Parathyroid adenoma (tissue), 2 donors: ENCODE results near the gene CORO6.

ENCODE experiments used
- H2AFZ ChIP-seq: fragments of 300-600 bp; sonication (generic); one replicate; pipeline ENCODE4 v1.7.0; 2017; ENCODE audit warnings: antibody characterized with exemption, mild to moderate bottlenecking
- H3K27ac ChIP-seq: fragments of 300-600 bp; sonication (generic); one replicate; pipeline ENCODE4 v1.7.0; 2017
- H3K27me3 ChIP-seq: fragments of 300-600 bp; sonication (generic); one replicate; pipeline ENCODE4 v1.7.0; 2017; ENCODE audit warnings: low read length; ENCODE audit not compliant: control insufficient read depth, insufficient read depth
- H3K36me3 ChIP-seq: fragments of 300-600 bp; sonication (generic); one replicate; pipeline ENCODE4 v1.7.0; 2017; ENCODE audit warnings: low read length; ENCODE audit not compliant: control insufficient read depth, insufficient read depth
- H3K4me1 ChIP-seq: fragments of 300-600 bp; sonication (generic); one replicate; pipeline ENCODE4 v1.7.0; 2017; ENCODE audit warnings: control low read depth
- H3K4me2 ChIP-seq: fragments of 300-600 bp; sonication (generic); one replicate; pipeline ENCODE4 v1.7.0; 2017; ENCODE audit warnings: low read length
- H3K4me3 ChIP-seq: fragments of 300-600 bp; sonication (generic); one replicate; pipeline ENCODE4 v1.7.0; 2017; ENCODE audit warnings: low read depth, low read length
- H3K79me2 ChIP-seq: fragments of 300-600 bp; sonication (generic); one replicate; pipeline ENCODE4 v1.7.0; 2017; ENCODE audit warnings: control low read depth
- H3K9ac ChIP-seq: fragments of 300-600 bp; sonication (generic); one replicate; pipeline ENCODE4 v1.7.0; 2017; ENCODE audit warnings: mild to moderate bottlenecking
- H3K9me3 ChIP-seq: fragments of 300-600 bp; sonication (generic); one replicate; pipeline ENCODE4 v1.7.0; 2017; ENCODE audit warnings: low read length; ENCODE audit not compliant: control insufficient read depth
- TF ChIP-seq, protein P1 (sequence below): fragments of 300-600 bp; sonication (generic); IDR thresholded peaks from one replicate; pipeline ENCODE4 v1.7.0; 2017; ENCODE audit warnings: antibody characterized with exemption, mild to moderate bottlenecking
- donor health status: primary hyperparathyroidism.

Gene CORO6

GRCh38 chr17:29594519-29595090 is 28.1 kb downstream of the CORO6 start:
- no peak overlapping the region for H3K4me3 ChIP-seq
- no peaks in the 10 kb centered on the region for H3K79me2 ChIP-seq
- H3K27ac ChIP-seq: no peak overlapping the region
- peaks cover 28% of the 10 kb centered on the region for H3K4me1 ChIP-seq
- no peaks in the 10 kb centered on the region for H3K27me3 ChIP-seq
- H3K9me3 ChIP-seq: no peaks in the 10 kb centered on the region
- no peak overlapping the region for H3K9ac ChIP-seq
- no peak overlapping the region for H3K4me2 ChIP-seq
- no peaks in the 10 kb centered on the region for H3K36me3 ChIP-seq
- no peak overlapping the region for H2AFZ ChIP-seq
- TF ChIP-seq, protein P1, sequence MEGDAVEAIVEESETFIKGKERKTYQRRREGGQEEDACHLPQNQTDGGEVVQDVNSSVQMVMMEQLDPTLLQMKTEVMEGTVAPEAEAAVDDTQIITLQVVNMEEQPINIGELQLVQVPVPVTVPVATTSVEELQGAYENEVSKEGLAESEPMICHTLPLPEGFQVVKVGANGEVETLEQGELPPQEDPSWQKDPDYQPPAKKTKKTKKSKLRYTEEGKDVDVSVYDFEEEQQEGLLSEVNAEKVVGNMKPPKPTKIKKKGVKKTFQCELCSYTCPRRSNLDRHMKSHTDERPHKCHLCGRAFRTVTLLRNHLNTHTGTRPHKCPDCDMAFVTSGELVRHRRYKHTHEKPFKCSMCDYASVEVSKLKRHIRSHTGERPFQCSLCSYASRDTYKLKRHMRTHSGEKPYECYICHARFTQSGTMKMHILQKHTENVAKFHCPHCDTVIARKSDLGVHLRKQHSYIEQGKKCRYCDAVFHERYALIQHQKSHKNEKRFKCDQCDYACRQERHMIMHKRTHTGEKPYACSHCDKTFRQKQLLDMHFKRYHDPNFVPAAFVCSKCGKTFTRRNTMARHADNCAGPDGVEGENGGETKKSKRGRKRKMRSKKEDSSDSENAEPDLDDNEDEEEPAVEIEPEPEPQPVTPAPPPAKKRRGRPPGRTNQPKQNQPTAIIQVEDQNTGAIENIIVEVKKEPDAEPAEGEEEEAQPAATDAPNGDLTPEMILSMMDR: no peak

DNA sequence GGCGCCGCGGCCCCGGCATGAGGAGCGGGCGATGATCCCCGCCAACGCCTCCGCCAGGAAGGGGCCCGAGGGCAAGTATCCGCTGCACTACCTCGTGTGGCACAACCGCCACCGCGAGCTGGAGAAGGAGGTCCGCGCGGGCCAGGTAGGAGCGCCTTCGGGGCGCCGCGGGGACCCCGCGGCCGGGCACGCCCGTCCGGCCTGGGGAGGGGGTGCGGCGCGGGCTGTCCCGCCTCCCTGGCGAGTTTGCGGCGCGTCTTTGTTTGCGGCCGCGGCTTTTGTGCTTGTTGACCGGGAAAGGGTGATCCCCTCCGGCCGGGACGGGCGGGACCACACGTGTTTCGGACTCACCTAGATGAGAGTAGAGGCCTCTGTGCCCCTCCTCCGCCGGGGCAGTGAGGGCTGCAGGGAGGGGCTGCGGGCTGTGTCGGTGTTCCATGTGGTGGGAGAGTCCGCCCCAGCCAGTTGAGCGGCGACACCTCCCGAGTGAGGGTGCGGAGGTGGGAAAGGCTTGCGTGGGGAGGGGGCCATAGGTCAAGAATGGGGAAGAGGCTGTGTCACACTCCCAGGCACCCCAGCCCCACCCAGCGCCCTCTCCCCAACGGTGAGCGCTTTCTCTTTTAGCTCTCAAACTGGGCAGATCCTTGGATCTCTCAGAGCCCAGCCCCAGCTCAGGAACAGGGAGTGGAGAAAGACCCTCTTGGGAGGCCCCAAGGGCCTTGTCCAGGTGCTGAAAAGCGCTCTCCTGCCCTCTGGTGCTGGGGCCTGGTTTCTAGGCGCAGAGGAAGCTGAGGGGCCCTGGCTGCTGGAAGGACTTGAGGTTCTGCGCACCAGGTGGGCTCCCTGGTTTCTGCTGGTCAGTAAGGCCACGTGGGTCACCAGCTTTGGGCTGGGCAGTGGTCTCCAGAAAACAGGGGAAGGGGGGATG is 28.9 kb downstream of the CORO6 start:
- H3K9me3 ChIP-seq: no peaks in the 10 kb centered on the region

DNA sequence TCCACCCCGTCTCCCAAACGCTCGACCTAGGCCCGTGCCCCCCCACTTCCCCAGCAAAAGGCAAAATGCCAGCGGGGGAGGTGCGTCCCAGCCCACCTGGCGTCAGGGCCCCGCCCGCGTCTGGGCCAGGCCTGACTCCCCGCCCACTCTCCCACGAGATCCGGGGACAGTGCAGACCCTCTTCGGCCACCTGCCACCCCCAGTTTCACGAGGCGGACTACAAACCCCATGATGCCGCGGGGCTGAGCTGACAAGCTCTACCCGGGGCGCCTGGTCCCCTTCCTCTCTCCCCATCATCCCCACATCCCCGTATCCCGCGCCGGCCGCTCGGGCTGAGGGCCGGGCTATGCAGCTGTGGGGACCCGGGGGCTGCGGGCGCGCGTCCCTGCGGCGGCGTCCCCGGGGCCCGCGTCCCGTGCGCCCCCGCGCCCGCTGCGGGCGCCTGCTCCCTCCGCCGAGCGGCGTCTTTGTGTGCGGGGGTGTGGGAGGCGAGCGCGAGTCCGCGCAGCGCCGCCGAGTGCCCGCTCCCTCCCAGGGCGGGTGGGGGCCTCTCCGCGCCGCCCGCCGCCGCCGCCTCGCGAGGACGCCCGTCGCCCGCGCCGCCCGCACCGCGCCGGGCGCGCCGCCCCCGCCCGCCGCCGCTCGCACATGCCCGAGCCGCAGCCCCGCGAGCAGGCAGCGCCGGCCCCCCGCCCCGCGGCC is 29.7 kb downstream of the CORO6 start, which contains the start of gene ANKRD13B:
Gene ANKRD13B (plus strand): TSS at position 283 of the 702 bp plus-strand sequence. CDS start 490 bp downstream, outside the sequence.
- peak within 1 kb of the TSS; percentile 35 for H3K4me3 ChIP-seq
- H3K4me2 ChIP-seq: peak within 1 kb of the TSS; percentile 74
- peak within 1 kb of the TSS; percentile 91 for H2AFZ ChIP-seq
- no peak within 1 kb of the TSS for H3K9ac ChIP-seq
- peaks cover 6% of the 10 kb centered on the region for H3K79me2 ChIP-seq
- no peaks in the 10 kb centered on the region for H3K36me3 ChIP-seq
- H3K27ac ChIP-seq: peak within 1 kb of the TSS; percentile 61
- TF ChIP-seq, protein P1: no peak
- no peaks in the 10 kb centered on the region for H3K9me3 ChIP-seq
- H3K27me3 ChIP-seq: no peaks in the 10 kb centered on the region
- peaks cover 31% of the 10 kb centered on the region for H3K4me1 ChIP-seq

More for the DNA sequence above, 28.9 kb downstream of the CORO6 start:
- TF ChIP-seq, protein P1: peak; percentile 19
- H3K4me3 ChIP-seq: peak overlapping the region; percentile 35
- H3K4me1 ChIP-seq: peaks cover 28% of the 10 kb centered on the region
- no peaks in the 10 kb centered on the region for H3K79me2 ChIP-seq
- H2AFZ ChIP-seq: peak overlapping the region; percentile 79
- no peak overlapping the region for H3K27ac ChIP-seq
- H3K36me3 ChIP-seq: no peaks in the 10 kb centered on the region
- no peaks in the 10 kb centered on the region for H3K27me3 ChIP-seq
- H3K9ac ChIP-seq: no peak overlapping the region
- peak overlapping the region; percentile 74 for H3K4me2 ChIP-seq

- peak overlapping the region; percentile 61 for H3K27ac ChIP-seq
- peaks cover 36% of the 10 kb centered on the region for H3K4me1 ChIP-seq
- peak overlapping the region; percentile 91 for H2AFZ ChIP-seq
- TF ChIP-seq, protein P1: peak; percentile 97
- H3K9me3 ChIP-seq: no peaks in the 10 kb centered on the region
- H3K27me3 ChIP-seq: no peaks in the 10 kb centered on the region
- peaks cover 15% of the 10 kb centered on the region for H3K79me2 ChIP-seq
- no peaks in the 10 kb centered on the region for H3K36me3 ChIP-seq
- peak overlapping the region; percentile 12 for H3K4me3 ChIP-seq
- peak overlapping the region; percentile 50 for H3K4me2 ChIP-seq
- H3K9ac ChIP-seq: no peak overlapping the region
Measured at GRCh38 chr17:29591737-29592608, 30.7 kb downstream of the CORO6 start.
